Measurements from ENCODE around the gene ZNF275.
A peak's percentile ranks its signal among the peaks of the same experiment; 100 is the strongest.
"Not testable (repeated sequence)": the region's sequence is repeated elsewhere in the genome, so short reads cannot be mapped to it uniquely, and the experiment has no call there.

ZNF275 gene

DNA sequence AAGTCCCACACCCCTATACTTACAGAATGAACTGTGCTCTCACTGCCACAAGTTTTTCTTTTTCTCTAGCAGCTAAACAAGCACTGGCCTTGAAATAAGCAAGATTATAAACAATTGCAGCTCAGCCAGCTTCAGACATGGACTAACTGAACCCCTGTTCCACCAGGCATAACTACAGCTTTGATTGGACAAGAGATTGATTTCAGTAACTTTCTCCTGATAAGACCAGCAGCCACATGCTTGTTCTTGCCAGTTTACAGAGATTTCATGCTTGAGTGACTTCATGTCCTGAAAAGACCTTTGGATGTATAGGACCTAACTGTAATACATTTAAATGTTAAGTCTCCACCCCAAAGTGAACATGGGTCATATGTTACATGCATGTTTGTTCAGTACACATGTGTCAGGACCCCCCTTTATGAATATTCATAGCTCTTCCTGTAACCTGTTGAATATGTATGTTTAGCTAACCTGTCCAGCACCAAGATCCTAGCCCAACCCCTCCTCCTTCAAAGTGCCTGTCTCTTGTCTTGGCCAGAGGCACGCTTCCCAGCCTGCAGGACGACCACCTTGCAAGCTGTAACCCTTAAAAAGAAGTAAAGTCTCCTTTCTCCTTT, 27.9 kb downstream of the ZNF275 start:
- no peak for DNase-seq

DNA sequence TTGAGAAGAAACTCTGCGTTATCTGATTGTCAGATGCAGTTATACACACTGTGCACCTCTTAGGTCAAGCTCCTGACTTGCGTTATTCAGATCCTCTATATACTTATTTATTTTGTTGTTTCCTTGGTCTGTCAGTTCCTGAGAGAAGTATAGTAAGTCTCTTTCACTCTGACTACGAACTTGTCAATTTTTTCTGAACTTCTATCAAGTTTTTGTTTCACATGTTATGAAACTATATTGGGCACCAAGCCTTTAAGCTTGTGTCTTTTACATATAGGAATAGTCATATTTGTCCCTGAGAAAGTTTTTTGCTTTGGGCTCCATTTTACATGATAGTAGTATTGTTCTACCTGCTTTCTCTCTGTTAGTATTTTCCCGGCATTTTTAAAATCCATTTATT, 31.7 kb downstream of the ZNF275 start:
- no peak for DNase-seq

DNA sequence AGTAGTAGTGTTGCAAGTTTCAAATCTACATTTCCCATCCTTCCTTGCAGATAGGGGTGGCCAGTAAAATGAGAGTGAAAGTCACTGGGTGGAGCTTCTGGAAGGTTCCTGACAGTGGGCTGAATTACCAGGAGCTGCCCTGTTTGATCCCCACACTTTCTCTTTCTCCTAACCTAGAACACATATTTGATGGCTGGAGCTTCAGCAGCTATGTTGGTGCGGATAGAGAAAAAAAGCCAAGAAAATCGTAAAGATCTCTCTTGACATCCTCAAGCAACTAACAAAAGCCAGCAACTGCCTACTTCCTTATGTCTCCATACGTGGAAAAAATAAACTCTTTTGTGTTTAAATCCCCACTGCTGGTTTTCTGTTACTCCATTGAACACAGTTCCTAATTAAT, 32.2 kb downstream of the ZNF275 start:
- no peak for DNase-seq

DNA sequence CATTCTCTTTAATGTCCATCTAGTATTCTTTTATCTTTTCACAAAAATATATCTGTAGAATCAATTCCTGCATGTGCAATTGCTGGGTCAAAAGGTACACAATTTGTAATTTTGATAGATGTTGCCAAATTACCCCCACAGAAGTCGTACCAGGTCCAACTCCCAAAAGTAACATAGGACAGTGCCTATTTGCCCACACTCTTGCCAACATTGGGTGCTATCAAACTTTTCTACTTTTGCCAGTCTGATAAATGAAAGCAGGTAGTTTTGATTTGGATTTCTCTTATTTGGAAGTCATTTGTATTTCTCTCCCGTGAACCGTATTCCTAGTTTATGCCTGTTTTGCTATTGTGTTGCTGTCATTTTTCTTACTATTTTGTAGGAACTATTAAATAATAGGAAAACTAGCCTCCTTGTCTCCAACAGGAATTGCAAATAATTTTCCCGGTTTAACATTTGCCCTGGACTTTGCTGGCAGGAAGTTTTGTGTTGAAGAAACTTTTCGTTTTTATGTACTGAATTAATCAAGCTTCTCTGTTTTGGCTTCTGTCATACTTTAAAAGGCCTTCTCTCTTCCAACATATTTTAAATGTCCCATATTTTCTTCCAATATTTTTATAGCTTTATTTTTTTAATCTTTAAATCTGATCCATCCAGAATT, 33.1 kb downstream of the ZNF275 start:
- DNase-seq, result no peak

DNA sequence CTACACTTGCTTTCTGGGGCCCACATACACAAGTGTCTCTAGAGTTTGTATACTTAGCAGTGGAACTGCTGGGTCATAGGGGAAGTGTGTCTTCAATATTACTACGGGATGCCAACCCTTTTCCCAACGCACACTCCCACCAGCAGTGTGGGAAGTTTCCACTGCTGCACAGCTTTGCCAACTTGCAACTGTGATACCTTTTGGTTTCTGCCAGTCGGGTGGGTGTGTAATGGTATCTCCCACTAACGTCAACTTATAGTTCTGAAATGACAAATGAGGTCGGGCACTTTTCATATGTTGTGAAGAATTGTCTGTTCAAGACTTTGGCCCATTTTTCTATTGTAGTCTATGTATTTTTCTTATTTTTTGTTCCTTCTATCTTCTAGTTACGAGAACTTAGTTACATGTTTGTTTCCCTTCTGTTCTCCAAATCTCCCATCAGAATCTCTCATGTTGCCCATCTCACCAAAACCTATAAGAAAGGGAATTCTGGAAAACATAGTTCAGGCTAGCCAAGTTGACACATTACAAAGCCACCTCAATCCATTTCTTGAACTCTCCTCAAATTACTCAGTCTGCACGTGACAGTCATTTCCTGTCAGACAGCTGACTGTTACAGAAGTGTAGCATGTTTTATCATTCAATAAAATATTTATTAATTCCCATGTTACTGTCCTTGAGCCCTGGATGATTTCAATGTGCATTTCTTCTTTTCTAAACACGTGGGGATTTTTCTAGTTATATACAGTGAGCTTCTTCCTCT, 36.5 kb downstream of the ZNF275 start:
- no peak for DNase-seq

DNA sequence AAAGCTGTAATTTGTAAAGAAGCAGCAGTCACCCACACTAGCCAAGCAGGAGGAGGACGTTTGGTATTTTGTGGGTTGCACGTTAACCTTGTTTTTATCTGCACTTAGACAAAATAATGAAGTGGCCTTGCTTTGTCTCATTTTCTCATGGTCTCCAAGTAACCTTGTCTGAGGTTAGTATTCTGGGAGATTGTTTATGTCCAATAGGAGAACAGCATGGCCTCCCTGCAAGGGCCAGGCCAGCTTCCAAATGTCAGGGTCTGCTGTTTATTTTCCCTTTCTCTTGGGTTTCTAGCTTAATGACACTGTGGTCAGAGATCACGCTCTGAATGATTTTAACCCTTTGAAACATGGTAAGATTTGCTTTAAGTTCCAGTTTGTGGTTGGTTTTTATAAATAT, 37.3 kb downstream of the ZNF275 start:
- no peak for DNase-seq

DNA sequence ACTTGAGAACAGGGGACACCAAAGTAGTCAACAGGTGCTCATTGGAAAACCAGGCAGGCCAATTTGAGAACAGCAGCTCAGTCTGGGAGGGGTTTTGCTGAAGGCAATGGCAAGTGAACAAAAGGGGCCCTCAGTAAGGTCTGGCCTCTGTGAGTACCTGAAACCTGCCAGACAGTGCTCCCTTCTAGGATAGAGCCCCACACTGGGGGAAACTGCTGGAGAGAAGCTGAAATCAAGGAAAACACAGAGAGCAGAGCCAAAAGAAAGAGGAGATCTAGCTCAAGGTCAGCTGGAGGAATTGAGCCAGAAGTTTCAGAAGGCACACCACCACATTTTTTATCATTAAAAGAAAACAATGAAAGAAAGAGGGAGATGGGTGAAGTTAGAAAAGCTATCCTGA, 39.0 kb downstream of the ZNF275 start:
- DNase-seq, result no peak

DNA sequence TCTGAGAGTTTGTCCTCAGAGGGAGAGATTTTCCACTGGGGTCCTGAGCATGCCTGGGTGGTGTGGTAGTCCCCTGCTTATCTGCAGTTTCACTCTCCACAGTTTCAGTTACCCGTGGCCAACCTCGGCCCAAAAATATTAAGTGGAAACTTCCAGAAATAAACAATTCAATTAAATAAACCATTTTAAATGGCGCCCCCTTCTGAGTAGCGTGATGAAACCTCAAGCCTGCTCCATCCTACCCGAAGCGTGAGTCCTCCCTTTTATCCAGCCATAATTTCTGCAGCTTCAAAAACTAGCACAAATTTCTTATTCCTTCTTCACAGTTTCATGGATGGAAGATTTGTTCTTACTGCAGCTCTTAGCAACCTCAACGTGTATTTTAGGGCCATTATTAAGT, 40.5 kb downstream of the ZNF275 start:
- no peak for DNase-seq

DNA sequence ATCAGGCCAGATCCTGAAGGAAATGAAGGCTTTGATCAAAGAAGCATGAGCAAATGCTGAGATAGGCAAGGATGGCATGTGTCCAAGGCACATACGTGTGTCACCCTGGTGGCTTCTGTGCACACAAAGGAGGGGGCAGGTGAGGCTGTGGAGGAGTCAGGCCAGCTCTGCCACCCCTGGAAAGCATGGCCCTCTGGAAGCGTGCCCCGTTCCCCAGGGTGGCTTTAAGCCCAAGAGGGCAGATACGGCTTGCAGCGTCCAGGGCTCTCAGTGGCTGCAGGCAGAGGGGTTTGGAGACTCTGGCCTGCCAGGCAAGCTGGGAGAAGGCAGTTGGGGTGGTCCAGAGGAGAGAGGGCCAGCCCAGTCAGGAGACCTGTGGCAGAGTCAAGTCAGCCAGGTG, 41.6 kb downstream of the ZNF275 start:
- DNase-seq, result no peak

DNA sequence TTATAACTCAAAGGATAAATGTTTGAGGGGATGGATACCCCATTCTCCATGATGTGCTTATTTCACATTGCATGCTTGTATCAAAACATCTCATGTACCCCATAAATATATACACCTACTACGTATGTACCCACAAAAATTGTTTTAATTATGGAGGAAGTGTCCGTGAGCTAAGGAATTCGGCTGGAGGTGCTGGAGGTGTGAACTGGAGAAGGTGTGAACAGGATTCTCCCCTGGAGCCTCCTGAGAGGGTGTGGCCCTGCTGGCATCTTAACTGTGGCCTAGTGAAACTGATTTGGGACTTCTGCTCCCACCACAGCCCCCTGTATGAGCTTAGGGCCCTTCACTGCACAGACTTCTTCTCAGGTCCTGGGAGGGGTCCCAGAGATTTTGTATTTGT, 43.8 kb downstream of the ZNF275 start:
- DNase-seq, result no peak

DNA sequence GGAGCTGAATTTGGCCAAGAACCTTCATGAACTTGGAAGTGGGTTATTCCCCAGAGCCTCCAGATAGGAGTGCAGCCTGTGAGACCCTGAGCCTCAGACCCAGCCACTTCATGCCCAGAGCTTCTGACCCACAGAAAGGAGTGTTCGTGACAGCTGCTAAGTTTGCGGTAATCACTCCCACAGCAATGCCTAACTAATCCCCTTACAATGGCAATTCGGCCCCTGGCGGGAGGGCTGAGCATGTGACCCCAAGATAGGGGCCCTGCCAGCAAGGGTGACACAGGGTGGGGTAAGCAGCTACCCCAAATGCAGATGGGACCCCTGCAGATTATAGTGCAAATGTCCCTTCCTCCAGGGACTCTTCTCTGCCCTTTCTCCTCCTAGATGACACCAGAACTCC, 44.7 kb downstream of the ZNF275 start:
- DNase-seq, result no peak

DNA sequence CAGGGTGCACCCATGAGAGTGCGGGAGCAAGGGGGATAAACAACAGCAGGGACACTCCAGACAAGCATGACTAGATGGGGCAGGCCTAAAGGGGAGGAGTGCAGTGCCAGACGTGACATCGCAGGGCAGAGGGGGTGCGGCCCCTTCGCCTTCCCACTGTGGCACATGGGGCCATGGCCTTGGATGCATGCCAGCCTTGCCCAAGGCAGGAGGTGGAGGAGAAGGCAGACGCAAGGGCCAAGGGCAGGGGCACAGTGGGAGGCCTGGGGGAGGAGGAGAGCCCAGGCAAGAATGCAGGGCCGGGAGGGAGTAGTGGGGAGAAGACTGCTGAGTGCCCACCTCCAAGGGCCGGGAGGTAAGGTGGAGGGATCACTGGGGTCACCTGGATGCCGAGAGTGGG, 45.6 kb downstream of the ZNF275 start:
- no peak for DNase-seq

DNA sequence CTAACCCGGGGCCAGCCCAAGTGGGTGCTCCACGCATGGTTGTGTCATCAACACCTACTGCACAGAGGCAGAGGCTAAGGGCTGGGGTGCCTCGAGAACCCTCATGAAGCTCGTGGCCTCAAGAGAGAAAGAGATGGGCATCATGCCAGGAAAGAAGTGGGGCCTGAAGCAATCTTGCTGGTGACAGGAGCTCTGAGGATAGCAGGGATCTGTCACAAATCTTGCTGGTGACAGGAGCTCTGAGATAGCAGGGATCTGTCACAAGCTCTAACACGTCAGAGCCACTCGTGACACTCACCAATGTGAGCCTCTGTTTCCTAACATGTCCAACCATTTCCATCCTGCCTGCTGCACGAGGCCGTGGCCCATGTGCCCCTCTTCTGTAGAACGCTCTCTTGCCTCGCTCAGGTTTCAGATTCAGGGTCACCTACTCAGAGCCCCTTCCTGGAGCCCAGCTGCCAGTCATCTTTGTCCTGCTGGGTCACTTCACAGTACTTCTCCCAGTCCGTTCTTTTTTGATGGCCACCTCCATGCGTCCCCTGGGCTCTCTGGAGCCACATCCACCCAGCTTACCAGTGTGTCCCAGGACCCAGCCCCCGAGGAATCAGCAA, 46.1 kb downstream of the ZNF275 start:
- DNase-seq, result no peak

DNA sequence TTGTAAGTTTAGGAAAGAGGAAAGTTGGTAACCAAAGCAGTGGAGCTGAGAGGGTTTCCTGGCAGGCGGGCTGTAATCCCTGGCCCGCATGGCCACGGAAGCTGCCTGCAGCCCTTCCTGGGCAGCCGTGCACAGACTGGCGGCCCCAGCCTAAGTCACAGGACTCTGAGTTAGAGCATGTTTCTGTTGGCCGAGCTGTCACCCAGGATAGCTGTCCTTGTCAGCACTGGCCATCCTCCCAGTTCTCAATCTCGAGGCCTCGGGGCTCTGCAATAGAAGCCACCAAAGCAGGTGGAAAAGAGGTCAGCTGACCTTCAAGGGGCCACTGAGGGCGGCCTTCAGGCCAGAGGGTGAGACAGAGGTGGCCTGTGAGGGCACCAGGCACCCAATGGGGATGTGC, 46.7 kb downstream of the ZNF275 start:
- DNase-seq, result no peak

DNA sequence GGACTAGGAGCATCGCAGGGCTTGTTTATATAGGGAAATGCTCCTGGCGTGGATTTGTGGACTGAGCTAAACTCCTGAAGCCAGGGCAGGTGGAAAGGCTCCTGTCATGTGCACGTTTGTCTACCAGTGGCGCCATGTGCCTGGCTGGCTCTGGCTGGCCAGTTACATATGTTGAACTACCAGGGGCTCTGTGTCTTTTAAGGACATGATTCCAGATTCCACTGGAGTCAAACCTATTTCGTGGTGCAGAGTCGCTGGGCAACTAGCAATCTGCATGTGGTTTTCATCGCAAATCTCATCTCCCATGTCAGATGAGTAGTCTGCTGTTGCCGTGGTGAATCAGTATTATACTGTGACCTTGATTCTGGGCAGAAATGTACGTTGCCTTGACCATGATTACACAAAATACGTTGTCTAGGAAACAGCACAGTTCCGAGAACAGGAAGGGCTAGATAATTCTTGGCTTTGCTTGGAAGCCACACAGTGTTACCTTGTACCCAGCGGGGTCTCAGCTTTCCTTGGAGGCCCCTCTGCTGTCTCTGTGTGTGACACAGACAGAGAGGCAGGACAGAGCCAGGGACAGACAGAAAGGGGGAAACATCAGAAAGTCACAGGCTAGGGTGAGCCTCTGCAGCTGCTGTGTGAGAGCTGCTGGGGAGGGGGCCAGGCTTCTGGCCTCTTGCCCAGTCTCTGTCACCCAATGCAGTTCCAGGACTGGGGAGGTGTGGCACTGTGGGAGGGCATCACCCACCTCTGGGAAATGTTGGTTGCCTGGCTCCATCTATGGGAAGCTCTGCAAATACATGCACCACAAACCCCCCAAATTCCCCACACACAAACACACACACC, 48.0 kb downstream of the ZNF275 start:
- peak; percentile 5 for DNase-seq

DNA sequence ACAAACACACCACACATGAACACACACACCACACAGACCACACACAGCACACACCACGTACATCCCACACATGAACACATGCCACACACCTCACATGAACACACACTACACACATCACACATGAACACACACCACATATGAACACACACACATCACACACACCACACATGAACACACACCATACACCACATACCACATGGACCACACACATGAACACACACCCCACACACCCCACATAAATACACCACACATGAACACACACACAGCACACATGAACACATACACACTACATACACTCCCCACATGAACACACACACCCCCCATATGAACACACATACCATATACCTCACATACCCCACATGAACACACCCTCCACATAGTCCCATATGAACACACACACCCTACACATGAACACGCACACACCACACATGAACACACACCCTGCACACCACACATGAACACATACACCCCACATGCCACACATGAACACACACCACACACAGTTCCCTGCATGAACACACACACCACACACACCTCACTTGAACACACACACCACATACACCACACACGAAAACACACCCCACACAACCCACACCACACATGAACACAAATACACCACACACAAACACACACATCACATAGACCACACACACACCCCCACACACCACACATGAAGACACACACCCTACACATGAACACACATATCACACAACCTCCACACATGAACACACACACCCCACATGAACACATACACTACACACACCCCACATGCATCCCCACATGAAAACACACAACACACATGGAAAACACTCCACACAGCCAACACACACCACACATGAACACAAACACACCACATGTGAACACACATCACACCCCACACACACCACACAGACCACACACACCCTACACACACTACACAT, 48.9 kb downstream of the ZNF275 start:
- DNase-seq, result no peak

DNA sequence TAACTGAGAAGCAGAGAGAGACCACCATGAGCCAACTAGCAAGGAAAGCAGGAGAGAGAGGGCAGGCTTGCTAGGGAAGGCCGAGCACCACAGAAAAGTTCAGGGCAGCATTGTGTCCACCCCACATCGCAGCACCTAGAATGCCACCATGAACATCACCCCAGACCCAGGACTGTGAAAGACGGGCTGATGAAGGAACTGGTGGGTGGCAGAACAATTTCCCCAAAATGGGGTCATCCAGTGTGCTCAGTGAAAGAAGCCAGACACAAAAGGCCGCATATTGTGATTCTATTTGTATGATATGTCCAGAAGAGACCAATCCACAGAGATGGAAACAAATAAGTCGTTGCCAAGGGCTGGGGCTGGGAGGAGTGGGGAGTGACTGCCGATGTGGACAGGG, 50.4 kb downstream of the ZNF275 start:
- no peak for DNase-seq

DNA sequence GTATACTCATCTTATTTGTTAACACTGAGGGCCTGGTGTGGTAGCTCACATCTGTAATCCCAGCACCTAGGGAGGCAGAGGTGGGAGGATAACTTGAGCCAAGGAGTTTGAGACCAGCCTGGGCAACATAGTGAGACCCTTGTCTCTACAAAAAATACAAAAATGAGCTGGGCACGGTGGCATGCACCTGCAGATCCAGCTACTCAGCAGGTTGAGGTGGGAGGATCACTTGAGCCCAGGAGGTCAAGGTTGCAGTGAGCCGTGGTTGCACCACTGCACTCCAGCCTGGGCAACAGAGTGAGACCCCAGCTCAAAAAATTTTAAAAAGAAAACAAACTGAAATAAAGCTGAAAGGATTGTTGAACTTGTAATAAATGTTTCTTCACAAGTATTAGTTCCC, 51.0 kb downstream of the ZNF275 start:
- not testable (repeated sequence) for DNase-seq

DNA sequence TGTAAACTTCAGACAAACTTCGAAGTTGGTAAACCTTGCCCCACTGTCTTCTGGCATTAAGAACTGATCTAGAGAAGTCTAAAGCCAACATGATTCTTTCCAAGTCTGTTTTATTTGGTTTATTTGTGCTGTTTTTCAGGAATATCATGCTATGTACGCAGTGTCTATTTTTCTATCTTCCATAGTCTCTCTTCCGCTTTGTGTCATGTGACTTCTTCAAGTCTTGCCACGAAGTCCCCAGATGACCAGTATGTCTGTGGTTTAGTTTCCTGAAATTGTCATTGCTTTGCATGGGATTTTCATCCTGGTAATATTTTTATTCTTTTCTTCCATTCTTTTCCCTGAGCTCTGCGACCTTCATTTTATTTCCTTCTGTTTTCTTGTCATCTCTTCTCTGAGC, 52.1 kb downstream of the ZNF275 start:
- no peak for DNase-seq

DNA sequence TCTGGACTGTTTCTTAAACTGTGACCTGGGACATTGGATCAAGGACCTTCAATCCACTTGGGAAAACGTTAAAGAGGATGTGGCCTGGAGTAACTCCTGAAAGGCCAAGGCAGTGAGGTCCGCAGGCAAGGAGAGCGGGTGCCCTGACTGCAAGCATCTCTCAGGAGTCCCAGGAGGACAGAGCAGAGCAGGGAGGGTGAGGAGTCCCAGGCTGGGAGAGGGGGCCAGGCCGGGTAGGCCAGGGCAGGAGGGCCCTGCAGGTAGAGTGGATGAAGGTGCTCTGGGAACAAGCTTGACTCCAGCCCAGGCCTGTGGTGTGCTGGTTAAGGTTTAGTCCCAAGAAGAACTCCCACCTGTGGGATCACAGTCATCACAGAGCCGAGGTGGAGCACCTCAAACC, 53.4 kb downstream of the ZNF275 start:
- DNase-seq, result no peak

DNA sequence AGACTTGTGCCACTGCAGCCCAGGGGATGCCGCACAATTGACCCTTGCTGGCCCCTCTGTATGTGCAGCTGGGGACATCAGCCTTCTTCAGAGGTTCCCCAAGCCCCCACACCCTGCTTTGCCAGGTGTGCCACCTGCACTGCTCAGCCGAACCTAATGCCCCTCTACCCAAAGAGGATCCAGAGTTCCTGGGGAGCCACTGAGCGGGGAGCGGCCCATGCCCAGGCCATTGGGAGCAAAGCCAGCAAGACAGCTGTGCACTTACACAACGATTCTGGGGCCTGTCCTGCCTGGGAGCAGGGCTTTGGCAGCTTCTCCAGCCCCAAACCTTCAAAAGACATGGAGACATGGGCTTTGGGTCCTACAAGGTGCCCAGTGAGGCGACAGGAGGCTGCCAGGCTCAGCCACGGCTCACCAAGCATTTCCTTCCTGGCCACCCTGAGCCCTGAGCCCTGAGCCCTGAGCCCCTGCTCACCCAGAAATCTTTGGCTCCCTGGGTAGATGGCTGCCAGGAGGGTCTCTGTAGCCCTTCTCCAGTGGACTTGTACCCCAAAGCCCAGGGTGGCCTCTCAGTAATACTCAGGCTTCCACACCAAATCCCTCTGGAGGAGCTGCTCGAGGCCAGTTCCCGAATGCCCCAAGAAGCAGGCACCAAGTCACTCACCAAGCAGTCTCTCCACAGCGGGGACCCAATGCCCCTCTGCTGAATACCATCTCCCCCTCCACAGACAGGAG, 54.2 kb downstream of the ZNF275 start:
- DNase-seq, result no peak

Measured in stimulated activated CD4-positive, alpha-beta T cell treated with anti-CD3 and anti-CD28 coated beads, Interleukin-4, amount 100 ng/mL, for 24 hours (primary cell).